Smooth muscle cell (in vitro differentiated cells): Measurements from ENCODE around the gene TXLNG. TPM values are rescaled to one million over a fixed set of nuclear protein-coding genes. Genes with fewer than 3 reads are reported as not detected.

Experiments
- DNase-seq: peaks from one replicate; lab custom pipeline; 2025; ENCODE audit not compliant: unreplicated experiment; lab: John Stamatoyannopoulos, UW
- H2AFZ ChIP-seq: fragments of 200-600 bp; sonication (generic); 2 replicates; pipeline ENCODE4 v1.6.0; 2016; ENCODE audit warnings: antibody characterized with exemption, low read depth, mild to moderate bottlenecking
- H3F3A ChIP-seq: fragments of 200-600 bp; sonication (generic); 2 replicates; pipeline ENCODE4 v1.6.0; 2017; ENCODE audit warnings: antibody characterized with exemption, low read depth
- H3K27ac ChIP-seq: fragments of 200-600 bp; sonication (generic); 2 replicates; pipeline ENCODE4 v1.5.1; 2016; ENCODE audit warnings: low read depth, mild to moderate bottlenecking
- H3K27me3 ChIP-seq: fragments of 200-600 bp; sonication (generic); 2 replicates; pipeline ENCODE4 v1.6.1; 2016; ENCODE audit warnings: low read depth, mild to moderate bottlenecking
- H3K36me3 ChIP-seq: fragments of 200-600 bp; sonication (generic); 2 replicates; pipeline ENCODE4 v1.5.1; 2016; ENCODE audit warnings: low read depth
- H3K4me1 ChIP-seq: fragments of 200-600 bp; sonication (generic); 2 replicates; pipeline ENCODE4 v1.5.1; 2016; ENCODE audit warnings: low read depth
- H3K4me2 ChIP-seq: fragments of 200-600 bp; sonication (generic); 2 replicates; pipeline ENCODE4 v1.6.0; 2016; ENCODE audit warnings: mild to moderate bottlenecking
- H3K4me3 ChIP-seq: fragments of 200-600 bp; sonication (generic); 2 replicates; pipeline ENCODE4 v1.5.1; 2016; ENCODE audit warnings: mild to moderate bottlenecking
- H3K79me2 ChIP-seq: fragments of 200-600 bp; sonication (generic); 2 replicates; pipeline ENCODE4 v1.6.0; 2016; ENCODE audit warnings: low read depth, mild to moderate bottlenecking
- H3K9ac ChIP-seq: fragments of 200-600 bp; sonication (generic); 2 replicates; pipeline ENCODE4 v1.6.0; 2016; ENCODE audit warnings: low read depth
- H3K9me3 ChIP-seq: fragments of 200-600 bp; sonication (generic); replicated peaks from 2 replicates; pipeline ENCODE4 v1.5.1; 2016; ENCODE audit warnings: low read depth
- H4K20me1 ChIP-seq: fragments of 200-600 bp; sonication (generic); 2 replicates; pipeline ENCODE4 v1.6.0; 2016; ENCODE audit warnings: low read depth
- WGBS: methylation state at CpG from one replicate; pipeline ENCODE4 v1.1.7; 2016; ENCODE audit warnings: low lambda C conversion rate; 5-methylcytosine and 5-hydroxymethylcytosine counted together
- polyA plus RNA-seq: library from polyadenylated mRNA; unstranded; fragments of >200 nt; fragmentation: Nextera tagmentation; extraction: Ambion mirVana; gene quantifications from 2 replicates; pipeline ENCODE4 v1.2.1, GENCODE V29; 2016
- total RNA-seq: library from RNA; depleted of rRNA; stranded (reverse); fragments of >200 nt; gene quantifications from 2 replicates; pipeline ENCODE4 v1.2.3, GENCODE V29; 2014
- TF ChIP-seq, protein P1 (sequence below): fragments of 200-600 bp; sonication (generic); IDR thresholded peaks from 2 replicates; pipeline ENCODE4 v1.5.1; 2017; ENCODE audit warnings: borderline replicate concordance, mild to moderate bottlenecking, antibody characterized with exemption; ENCODE audit not compliant: insufficient read depth, poor library complexity, severe bottlenecking

Gene TXLNG
- total and polyA plus RNA-seq, 2 experiments from 2014 or later, result 5.7 to 19.6 TPM

DNA sequence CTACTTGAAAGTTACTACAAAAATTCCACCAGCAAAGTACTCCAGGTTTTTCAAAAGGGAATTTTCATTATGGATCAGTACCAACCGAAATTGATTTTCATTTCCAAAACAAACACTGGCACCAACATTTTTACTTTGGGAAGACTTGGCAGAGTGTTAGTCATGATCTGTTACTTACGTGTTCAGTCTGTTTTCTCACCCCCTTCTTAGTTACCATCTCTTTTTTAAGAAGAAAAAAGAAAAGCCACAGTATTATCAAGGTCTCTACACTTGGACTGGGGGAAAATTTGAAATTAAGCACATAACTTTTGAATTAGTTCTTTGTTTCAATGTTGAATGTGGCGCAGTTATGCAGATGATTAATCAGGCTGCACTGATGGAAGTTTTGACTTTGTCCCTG, 56.4 kb downstream of the TXLNG start:
- Histone ChIP-seq H3K9me3 (no peaks in the 10 kb centered on the region), H3K27me3 (no peaks in the 10 kb centered on the region), H3K27ac (peak overlapping the region; percentile 42), H3K36me3 (peaks cover 16% of the 10 kb centered on the region), H3K4me3 (no peak overlapping the region), H4K20me1 (no peaks in the 10 kb centered on the region), H3K79me2 (no peaks in the 10 kb centered on the region), H2AFZ (no peak overlapping the region), H3F3A (peaks cover 7% of the 10 kb centered on the region), H3K4me1 (peaks cover 17% of the 10 kb centered on the region), H3K9ac (no peak overlapping the region), H3K4me2 (no peak overlapping the region)
- DNase-seq, result no peak
- 94% methylated on average over 3 of the region's 3 CpGs for WGBS
- TF ChIP-seq, protein P1, sequence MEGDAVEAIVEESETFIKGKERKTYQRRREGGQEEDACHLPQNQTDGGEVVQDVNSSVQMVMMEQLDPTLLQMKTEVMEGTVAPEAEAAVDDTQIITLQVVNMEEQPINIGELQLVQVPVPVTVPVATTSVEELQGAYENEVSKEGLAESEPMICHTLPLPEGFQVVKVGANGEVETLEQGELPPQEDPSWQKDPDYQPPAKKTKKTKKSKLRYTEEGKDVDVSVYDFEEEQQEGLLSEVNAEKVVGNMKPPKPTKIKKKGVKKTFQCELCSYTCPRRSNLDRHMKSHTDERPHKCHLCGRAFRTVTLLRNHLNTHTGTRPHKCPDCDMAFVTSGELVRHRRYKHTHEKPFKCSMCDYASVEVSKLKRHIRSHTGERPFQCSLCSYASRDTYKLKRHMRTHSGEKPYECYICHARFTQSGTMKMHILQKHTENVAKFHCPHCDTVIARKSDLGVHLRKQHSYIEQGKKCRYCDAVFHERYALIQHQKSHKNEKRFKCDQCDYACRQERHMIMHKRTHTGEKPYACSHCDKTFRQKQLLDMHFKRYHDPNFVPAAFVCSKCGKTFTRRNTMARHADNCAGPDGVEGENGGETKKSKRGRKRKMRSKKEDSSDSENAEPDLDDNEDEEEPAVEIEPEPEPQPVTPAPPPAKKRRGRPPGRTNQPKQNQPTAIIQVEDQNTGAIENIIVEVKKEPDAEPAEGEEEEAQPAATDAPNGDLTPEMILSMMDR, result no peak

DNA sequence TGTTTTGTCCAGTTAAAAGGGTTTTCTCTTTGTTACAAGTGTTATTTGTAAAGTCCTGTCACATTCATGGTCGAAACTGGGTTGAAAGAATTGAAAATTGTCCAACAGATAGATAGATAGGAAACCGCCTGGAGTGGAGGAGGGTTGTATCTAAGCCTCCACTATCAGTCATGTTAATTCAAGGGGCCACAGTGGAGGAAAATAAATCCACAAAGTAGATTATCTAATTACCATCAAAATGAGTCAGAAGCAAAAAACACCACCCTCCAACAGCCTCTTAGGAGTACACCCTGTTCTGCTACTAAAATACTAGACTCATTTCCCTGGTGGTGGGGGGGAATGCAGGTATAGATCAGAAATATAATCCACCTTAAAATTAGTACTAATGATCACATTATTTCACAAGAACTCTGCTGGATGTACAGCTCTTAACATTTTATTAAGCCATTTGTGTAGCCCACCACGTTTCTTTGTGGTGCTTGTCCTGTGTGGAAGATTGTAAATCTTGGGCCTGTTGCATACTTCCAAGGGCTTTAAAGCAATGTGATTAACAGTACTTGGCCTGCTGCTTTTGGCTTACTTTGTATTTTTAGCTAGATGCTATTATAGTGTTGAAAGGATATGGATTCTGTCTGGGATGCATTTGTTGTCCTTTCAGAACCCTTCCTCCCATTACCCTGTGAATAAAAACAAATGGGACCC, 57.1 kb downstream of the TXLNG start:
- peaks cover 7% of the 10 kb centered on the region for H3F3A ChIP-seq
- no peaks in the 10 kb centered on the region for H3K9me3 ChIP-seq
- no peaks in the 10 kb centered on the region for H3K79me2 ChIP-seq
- DNase-seq, result no peak
- H3K4me3 ChIP-seq, result no peak overlapping the region
- WGBS, result 71% methylated on average over 3 of the region's 3 CpGs
- H3K4me2 ChIP-seq, result no peak overlapping the region
- no peak overlapping the region for H2AFZ ChIP-seq
- H3K36me3 ChIP-seq, result peaks cover 16% of the 10 kb centered on the region
- peaks cover 17% of the 10 kb centered on the region for H3K4me1 ChIP-seq
- peak overlapping the region; percentile 42 for H3K27ac ChIP-seq
- TF ChIP-seq, protein P1, result no peak
- H4K20me1 ChIP-seq, result no peaks in the 10 kb centered on the region
- H3K27me3 ChIP-seq, result no peaks in the 10 kb centered on the region
- no peak overlapping the region for H3K9ac ChIP-seq

GRCh38 chrX:16845686-16846085, 59.4 kb downstream of the TXLNG start:
- Histone ChIP-seq H3K9me3 (no peaks in the 10 kb centered on the region), H3F3A (peaks cover 7% of the 10 kb centered on the region), H3K4me2 (no peak overlapping the region), H3K27me3 (no peaks in the 10 kb centered on the region), H4K20me1 (no peaks in the 10 kb centered on the region), H3K36me3 (peaks cover 16% of the 10 kb centered on the region), H3K27ac (no peak overlapping the region), H3K4me3 (no peak overlapping the region), H3K79me2 (peaks cover 7% of the 10 kb centered on the region), H3K9ac (no peak overlapping the region), H2AFZ (no peak overlapping the region), H3K4me1 (no peaks in the 10 kb centered on the region)
- TF ChIP-seq, protein P1, result no peak
- WGBS, result 96% methylated on average over 2 of the region's 2 CpGs
- no peak for DNase-seq

- DNase-seq, result no peak
- no peak overlapping the region for H3K4me2 ChIP-seq
- WGBS, result 93% methylated on average over 6 of the region's 6 CpGs
- H3K79me2 ChIP-seq, result peaks cover 7% of the 10 kb centered on the region
- H3K27me3 ChIP-seq, result no peaks in the 10 kb centered on the region
- no peak overlapping the region for H3K4me3 ChIP-seq
- H3K9me3 ChIP-seq, result no peaks in the 10 kb centered on the region
- H4K20me1 ChIP-seq, result peaks cover 1% of the 10 kb centered on the region
- H3K36me3 ChIP-seq, result peaks cover 16% of the 10 kb centered on the region
- H3K9ac ChIP-seq, result no peak overlapping the region
- no peak overlapping the region for H3K27ac ChIP-seq
- H2AFZ ChIP-seq, result no peak overlapping the region
- TF ChIP-seq, protein P1, result no peak
- no peaks in the 10 kb centered on the region for H3F3A ChIP-seq
- no peaks in the 10 kb centered on the region for H3K4me1 ChIP-seq
Observed at GRCh38 chrX:16848541-16848940, 62.3 kb downstream of the TXLNG start.
